Muscle layer of duodenum (tissue), 2 donors: Measurements from ENCODE around the gene UBASH3A.

ENCODE experiments used
- H3K27ac ChIP-seq: one replicate; pipeline ENCODE4 v1.7.0; 2013; ENCODE audit warnings: mild to moderate bottlenecking, low read length
- H3K27me3 ChIP-seq: one replicate; pipeline ENCODE4 v1.7.0; 2013; ENCODE audit warnings: low read depth, mild to moderate bottlenecking, control low read depth, low read length
- H3K36me3 ChIP-seq, 2 donors: one replicate each; pipeline ENCODE4 v1.7.0; 2013; ENCODE audit warnings: low read length in 2 of 2, control low read depth in 1 of 2, mild to moderate bottlenecking in 1 of 2; ENCODE audit not compliant: insufficient read depth in 2 of 2, control insufficient read depth in 1 of 2
- H3K4me1 ChIP-seq, 2 donors: one replicate each; pipeline ENCODE4 v1.7.0; 2013; ENCODE audit warnings: low read length in 2 of 2, mild to moderate bottlenecking in 2 of 2, control low read depth in 1 of 2, moderate library complexity in 1 of 2; ENCODE audit not compliant: insufficient read depth in 2 of 2, control insufficient read depth in 1 of 2
- H3K4me3 ChIP-seq, 2 donors: one replicate each; pipeline ENCODE4 v1.7.0; 2013; ENCODE audit warnings: low read length in 2 of 2, low read depth in 1 of 2, mild to moderate bottlenecking in 1 of 2
- H3K9me3 ChIP-seq, 2 donors: one replicate each; pipeline ENCODE4 v1.7.0; 2013; ENCODE audit warnings: low read length in 2 of 2, control low read depth in 1 of 2, mild to moderate bottlenecking in 1 of 2; ENCODE audit not compliant: control insufficient read depth in 1 of 2
- donor health status: healthy.

The UBASH3A gene

DNA sequence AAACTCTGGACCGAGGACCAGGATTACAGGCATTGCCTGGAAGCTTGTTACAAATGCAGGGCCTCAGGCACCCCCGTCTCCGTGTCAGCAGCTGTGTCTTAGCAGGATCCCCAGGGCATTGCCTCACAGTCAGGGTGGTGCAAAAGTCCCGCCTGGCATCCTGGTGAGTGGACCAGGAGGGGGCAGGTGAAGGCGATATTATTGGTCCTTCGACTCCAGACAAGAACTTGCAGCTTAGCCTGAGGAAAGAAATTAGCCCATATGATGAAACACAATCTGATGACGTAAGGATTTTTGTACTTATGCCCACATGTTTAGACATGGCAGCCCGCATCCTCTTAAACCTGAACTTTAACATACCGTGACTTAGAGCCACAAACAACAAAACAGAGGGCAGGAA, 51.5 kb downstream of the UBASH3A start:
- Histone ChIP-seq H3K27me3 (no peaks in the 10 kb centered on the region), H3K27ac (no peak overlapping the region), H3K36me3 (no peaks in the 10 kb centered on the region), H3K4me1 (no peaks in the 10 kb centered on the region), H3K9me3 (no peaks in the 10 kb centered on the region), H3K4me3 (no peak overlapping the region)

DNA sequence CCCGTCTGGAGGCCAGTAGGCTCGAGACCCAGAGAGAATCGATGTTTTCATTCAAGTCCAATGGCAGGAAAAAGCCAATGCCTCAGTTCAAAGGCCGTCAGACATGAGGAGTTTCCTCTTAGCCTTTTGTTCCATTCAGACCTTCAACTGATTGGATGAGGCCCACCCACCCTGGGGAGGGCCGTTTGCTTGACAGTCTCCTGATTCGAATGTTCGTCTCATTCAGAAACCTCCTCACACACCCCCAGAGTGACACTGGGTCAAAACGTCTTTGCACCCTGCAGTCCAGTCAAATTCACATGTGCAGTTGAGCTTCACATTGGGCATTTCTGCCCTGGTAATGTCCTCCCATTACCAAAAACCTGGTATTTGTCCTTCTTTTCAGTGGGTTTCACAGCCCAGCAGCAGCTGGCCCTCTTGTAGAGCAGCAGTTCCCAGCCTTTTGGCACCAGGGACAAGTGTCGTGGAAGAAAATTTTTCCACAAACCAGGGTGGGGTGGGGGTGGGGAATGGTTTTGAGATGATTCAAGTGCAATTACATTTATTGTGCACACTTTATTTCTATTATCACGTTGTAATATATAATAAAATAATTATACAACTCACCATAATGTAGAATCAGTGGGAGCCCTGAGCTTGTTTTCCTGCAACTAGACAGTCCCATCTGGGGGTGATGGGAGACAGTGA, 52.2 kb downstream of the UBASH3A start:
- Histone ChIP-seq H3K36me3 (no peaks in the 10 kb centered on the region), H3K4me3 (no peak overlapping the region), H3K9me3 (no peaks in the 10 kb centered on the region), H3K27me3 (no peaks in the 10 kb centered on the region), H3K27ac (no peak overlapping the region), H3K4me1 (no peaks in the 10 kb centered on the region)

DNA sequence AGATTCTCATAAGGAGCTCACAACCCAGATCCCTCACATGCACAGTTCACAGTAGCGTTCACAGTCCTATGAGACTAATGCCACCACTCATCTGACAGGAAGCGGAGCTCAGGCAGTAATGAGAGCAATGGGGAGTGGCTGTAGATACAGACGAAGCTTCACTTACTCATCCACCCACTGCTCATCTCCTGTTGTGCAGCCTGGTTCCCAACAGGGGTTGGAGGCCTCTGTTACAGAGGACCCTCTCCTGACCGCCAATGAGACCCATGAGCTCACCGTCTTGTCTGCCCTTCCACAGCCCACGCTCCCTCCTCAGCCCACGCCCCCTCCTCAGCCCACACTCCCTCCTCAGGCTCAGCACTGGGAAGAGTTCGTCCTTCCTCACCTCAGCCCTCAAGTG, 52.8 kb downstream of the UBASH3A start:
- no peaks in the 10 kb centered on the region for H3K27me3 ChIP-seq
- H3K36me3 ChIP-seq: no peaks in the 10 kb centered on the region
- H3K27ac ChIP-seq: no peak overlapping the region
- H3K4me1 ChIP-seq: no peaks in the 10 kb centered on the region
- H3K9me3 ChIP-seq: no peaks in the 10 kb centered on the region
- H3K4me3 ChIP-seq: no peak overlapping the region

DNA sequence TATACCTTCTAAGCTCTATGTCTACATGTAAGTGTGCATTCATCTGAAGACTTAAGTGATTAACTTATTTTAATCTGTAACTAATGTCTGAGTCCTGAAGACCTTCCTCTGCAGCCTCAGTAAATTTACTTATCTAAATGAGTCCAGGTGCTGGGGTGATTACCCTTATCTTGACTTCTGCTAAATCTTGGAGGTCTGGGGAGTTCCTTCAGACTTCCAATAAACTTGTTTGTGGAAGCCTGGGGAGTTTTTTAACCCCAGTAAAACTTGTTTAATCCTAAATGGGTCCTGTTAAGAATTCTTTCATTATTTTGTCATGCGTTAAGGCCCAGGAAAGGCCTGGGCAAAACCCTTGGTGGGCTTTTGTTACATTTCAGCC, 55.4 kb downstream of the UBASH3A start:
- Histone ChIP-seq H3K4me1 (no peaks in the 10 kb centered on the region), H3K9me3 (no peaks in the 10 kb centered on the region), H3K27me3 (no peaks in the 10 kb centered on the region), H3K36me3 (no peaks in the 10 kb centered on the region), H3K27ac (no peak overlapping the region), H3K4me3 (no peak overlapping the region)

DNA sequence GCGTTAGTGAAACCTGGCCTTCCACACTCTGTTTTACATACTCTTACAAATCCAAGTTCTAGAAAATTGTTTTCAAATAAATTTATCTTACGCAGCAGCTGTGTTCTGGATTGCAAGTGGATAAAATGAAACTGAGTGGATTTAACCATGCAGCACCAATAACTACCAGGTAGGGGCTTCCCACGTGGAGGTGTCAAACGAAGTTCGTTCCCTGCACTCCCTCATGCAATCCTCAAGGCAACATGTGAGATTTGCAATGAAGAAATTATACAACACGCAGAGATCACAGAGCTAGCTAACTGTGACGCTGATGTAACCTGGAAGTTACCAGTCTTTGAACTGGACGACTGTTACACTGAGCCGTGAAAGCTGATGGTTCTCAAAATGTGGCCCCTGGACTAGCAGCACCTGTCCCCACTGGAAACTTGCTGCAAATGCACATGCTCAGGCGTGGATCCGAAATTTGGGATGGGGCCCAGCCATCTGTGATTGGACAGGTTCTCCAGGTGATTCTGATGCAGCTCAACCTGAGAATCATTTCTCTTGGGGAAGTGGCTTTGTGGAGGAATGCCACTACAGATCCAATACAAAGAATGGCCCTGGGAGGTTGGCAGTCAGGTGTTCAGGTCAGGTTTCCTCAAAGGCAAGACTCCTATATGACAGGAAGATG, 56.0 kb downstream of the UBASH3A start:
- Histone ChIP-seq H3K4me1 (no peaks in the 10 kb centered on the region), H3K36me3 (no peaks in the 10 kb centered on the region), H3K27ac (peak overlapping the region; percentile 14)

DNA sequence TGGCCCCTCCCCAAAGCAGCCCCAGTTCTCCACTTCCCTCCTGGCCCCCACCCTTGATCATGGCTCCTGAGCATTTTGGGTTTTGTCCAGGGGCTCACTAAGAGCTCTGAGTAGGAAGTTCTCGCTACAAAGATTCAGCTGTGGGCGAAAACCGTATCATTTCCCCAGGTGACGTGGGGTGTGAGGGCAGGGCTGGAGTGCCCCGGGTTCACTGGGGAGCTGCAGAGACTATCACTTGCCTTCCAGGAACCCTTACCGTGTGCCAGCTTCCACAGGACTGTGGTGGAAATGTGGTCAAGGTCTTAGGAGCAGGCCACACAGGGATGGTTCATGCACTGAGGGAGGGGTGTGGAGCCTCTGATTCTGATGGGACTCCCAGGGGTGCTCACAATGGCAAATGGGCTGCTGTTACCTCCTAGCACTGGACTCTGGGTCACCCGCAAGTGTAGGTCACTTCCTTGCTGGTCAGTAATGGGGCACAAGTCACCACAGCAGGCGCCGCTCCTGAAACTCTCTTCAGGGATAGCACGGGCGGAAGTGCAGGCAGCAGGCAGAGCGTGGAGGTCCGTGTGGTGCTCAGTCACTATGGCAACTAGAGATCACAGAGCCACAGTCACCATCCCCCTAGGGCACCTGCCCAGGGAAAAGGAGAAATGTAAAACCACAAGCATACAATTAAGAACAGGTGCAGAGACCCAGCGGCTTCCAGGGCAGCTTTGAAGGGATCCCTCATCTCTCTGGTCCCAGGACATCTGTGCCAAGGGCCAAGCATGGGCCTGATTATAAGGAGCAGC, 56.9 kb downstream of the UBASH3A start:
- peak overlapping the region; percentile 14 for H3K27ac ChIP-seq
- H3K36me3 ChIP-seq: no peaks in the 10 kb centered on the region
- H3K4me3 ChIP-seq: no peak overlapping the region
- no peaks in the 10 kb centered on the region for H3K9me3 ChIP-seq
- H3K27me3 ChIP-seq: no peaks in the 10 kb centered on the region
- H3K4me1 ChIP-seq: peaks cover 0 to 8% of the 10 kb centered on the region in 2 donors

More for the DNA sequence above, 56.0 kb downstream of the UBASH3A start:
- no peak overlapping the region for H3K4me3 ChIP-seq
- H3K9me3 ChIP-seq: no peaks in the 10 kb centered on the region
- H3K27me3 ChIP-seq: no peaks in the 10 kb centered on the region

DNA sequence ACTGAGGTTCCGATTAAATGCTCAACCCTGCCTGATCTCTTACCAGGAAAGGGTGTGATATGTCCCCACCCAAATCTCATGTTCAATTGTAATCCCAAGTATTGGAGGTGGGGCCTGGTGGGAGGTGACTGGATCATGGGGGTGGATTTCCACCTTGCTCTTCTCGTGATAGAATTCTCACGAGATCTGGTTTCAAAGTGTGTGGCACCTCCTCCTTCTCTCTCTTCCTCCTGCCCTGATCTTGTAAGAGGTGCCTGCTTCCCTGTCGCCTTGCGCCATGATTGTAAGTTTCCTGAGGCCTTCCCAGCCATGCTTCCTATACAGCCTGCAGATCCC, 57.5 kb downstream of the UBASH3A start:
- Histone ChIP-seq H3K4me3 (no peak overlapping the region), H3K36me3 (no peaks in the 10 kb centered on the region), H3K4me1 (peaks cover 0 to 11% of the 10 kb centered on the region in 2 donors), H3K9me3 (no peaks in the 10 kb centered on the region), H3K27me3 (no peaks in the 10 kb centered on the region), H3K27ac (peak overlapping the region; percentile 72)

DNA sequence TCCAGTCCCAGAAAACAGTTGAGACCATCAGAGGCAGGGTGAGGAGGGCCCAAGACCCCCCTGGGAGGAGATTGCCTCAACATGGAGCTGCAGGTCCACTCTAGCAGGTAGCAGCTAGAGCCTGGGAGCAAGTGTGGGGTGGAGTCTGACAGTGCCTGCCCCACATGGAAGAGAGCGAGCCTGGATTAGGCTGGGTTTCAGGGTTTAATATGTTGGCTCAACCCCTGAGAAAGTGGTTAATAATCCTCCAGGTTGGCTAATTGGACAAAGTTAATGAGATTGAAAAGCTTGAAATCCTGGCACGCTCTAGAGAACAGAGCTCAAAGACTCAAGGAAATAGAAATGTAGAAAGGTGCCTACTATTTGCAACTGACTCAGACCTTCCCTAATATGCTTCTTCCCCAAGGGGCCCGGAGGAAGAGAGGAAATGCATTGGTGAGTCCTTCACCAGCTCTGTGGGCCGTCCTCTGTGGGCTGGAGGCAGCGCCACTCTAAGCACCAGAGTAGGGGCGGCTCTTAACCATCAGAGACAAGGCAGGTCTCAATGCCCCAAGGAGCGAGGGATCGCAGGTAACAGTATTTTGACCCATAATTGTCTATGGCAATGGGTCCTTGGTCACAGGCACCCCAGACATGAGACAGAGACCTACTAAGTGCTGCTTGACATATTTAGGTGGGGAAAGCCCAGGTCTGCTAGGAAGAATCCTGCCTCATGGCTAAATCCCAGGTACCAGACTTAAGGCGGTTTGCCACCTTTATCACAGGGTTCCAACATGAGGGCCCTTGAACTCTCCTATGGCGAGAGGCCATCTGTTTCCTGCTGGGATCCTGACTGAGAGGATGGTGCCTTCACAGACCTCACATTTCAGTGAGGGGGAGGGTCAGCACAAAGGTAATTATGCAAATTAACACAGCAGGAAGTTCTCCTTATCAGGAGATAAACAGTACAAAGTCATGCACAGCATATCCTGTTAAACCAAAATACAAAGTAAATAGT, 58.5 kb downstream of the UBASH3A start:
- Histone ChIP-seq H3K4me1 (peaks cover 0 to 16% of the 10 kb centered on the region in 2 donors), H3K27ac (peak overlapping the region; percentile 72), H3K4me3 (no peak overlapping the region)

DNA sequence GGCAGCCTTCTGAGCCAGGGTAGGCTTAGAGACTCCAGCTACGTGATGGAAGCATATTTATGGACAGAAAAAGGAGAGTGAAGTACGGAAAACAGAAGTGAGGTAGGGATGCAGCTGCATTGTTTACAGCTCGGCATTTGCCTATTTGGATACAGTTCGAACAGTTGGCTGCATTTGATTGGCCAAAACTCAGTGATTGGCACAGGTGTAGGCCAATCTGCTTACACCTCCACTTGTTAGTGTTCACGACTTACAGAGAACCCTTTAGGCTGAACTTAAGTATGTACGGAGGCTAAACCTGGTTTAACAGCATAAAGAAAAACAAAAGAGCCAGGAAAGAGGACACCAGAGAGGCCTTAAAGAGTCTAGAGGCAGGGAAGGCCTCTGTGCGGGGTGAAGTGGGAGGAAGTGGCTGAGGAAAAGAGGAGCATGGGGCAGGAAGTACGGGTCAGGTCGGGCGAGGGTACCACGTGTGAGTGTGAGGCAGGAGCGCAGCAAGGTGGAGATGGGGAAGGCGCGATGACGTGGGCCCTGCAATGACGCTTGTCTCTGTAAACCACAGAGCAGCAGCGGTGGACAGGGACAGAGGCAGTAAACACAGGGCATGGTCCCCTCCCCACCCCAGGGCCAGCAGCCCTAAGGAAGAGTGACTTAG, 60.3 kb downstream of the UBASH3A start:
- H3K27ac ChIP-seq: peak overlapping the region; percentile 66
- no peaks in the 10 kb centered on the region for H3K27me3 ChIP-seq
- H3K9me3 ChIP-seq: no peaks in the 10 kb centered on the region
- H3K4me3 ChIP-seq: no peak overlapping the region
- no peaks in the 10 kb centered on the region for H3K36me3 ChIP-seq
- peaks cover 0 to 20% of the 10 kb centered on the region in 2 donors for H3K4me1 ChIP-seq

More for the DNA sequence above, 58.5 kb downstream of the UBASH3A start:
- Histone ChIP-seq H3K36me3 (no peaks in the 10 kb centered on the region), H3K27me3 (no peaks in the 10 kb centered on the region), H3K9me3 (no peaks in the 10 kb centered on the region)

DNA sequence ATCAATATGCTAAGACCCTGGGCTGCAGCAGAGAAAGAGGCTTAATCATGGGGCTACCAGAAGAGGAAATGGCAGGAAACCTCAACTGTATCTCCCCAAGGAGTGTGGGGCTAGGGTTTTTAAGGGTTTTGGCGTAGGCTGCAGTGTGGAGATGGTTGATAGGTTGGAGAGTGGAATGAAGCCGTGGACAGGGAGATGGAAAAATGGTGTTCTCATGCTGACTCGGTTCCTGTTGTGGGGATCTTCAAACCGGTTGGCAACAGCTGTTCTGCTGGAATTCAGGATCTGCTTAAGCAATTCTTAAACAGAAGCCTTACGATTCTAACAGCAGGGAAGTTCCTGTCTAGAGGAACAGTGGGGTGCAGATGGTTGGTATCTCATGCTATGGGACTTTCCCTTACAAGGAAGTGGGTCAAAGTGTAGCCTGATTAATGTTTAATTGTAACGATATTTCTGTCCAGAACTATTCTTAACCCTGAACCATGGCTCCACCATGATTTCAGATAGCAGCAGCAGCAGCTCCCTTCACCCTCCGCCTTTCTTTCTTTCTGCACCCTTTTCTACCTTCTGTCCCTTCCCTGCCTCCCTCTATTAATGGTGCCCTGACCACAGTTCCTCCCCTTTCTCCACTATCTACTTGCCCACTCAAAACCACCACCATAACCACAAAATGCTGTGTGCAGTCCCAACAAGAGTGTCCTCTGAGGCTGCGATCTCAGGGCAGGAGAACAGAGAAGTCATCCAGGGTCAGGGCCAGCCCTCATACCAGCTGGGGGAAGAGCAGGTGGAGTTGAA, 61.5 kb downstream of the UBASH3A start:
- no peaks in the 10 kb centered on the region for H3K36me3 ChIP-seq
- no peaks in the 10 kb centered on the region for H3K27me3 ChIP-seq
- no peaks in the 10 kb centered on the region for H3K9me3 ChIP-seq
- peaks cover 0 to 20% of the 10 kb centered on the region in 2 donors for H3K4me1 ChIP-seq
- H3K27ac ChIP-seq: peak overlapping the region; percentile 73
- no peak overlapping the region for H3K4me3 ChIP-seq
